Left lobe of liver (tissue), 2 donors: ENCODE data around the gene SERPINA1. TPM values are rescaled to one million over a fixed set of nuclear protein-coding genes. Genes with fewer than 3 reads are reported as not detected.
"Not testable (repeated sequence)": the region's sequence is repeated elsewhere in the genome, so short reads cannot be mapped to it uniquely, and the experiment has no call there.

Experiments used
- ATAC-seq: fragments of 200-7000 bp; cut with Tn5 transposase; one replicate; pipeline ENCODE4 v1.9.1; 2020; ENCODE audit warnings: mild to moderate bottlenecking, moderate library complexity
- DNase-seq: peaks from one replicate; pipeline ENCODE4 v3.0.0-alpha.2; 2020; ENCODE audit warnings: low spot score
- total RNA-seq: library from RNA; stranded (reverse); gene quantifications from one replicate; pipeline ENCODE4 v1.2.1, GENCODE V29; 2021
- donor health status: DM: no; HTN: no; CAD: no; lungs with moderate emphysema.
- donor health status: DM: no; HTN: yes; CAD: no.

The SERPINA1 gene
- 17,840 TPM for total RNA-seq

DNA sequence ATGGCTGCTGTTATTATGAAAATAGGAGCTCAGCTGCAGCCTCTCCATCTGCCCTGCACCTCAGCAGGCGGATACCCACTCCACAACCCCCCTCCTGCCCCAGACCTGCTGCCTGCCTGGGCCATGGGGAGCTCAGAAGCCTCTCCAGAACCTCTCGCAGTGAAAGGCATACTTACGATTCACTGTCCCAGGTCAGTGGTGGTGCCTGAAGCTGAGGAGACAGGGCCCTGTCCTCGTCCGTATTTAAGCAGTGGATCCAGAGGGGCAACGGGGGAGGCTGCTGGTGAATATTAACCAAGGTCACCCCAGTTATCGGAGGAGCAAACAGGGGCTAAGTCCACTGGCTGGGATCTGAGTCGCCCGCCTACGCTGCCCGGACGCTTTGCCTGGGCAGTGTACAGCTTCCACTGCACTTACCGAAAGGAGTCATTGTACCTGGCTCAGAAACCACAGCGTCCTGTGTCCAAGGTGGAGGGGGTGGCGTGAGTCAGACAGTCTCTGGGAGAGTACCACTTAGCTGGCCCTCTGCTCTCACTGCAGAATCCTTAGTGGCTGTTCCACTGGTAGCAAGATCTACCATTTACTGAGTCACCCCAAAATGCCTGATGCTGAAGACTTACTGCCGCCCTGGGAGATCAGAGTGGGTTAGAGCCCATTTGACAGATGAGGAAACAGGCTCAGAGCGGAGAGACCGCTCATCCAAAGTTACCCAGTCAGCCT lies at the start of gene SERPINA1:
Gene SERPINA1, minus strand, starts transcription at position 219 of the 720 bp plus-strand sequence. CDS start 5,365 bp downstream, outside the sequence.
- DNase-seq: peak; percentile 97
- ATAC-seq: peak; percentile 60

DNA sequence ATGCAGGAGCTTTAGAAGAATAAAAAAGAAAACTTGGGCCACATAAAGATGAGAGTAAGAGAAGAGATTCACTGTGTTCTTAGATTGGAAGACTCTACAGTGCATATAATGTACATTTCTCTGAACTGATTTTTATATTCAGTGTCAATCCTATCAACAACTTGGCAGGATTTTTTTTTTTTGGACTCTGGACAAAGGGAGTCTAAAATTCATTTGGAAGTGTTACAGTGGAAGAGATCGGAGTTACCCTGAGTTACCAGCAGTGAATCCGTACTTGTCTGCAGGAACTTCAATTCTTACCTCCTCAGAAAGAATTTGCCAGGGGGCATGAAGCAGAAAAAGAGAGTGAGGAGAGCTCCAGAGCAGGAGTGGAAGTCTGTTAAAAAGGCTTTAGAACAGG lies 40.2 kb upstream of the SERPINA1 start:
- DNase-seq: no peak
- ATAC-seq: peak; percentile 69

DNA sequence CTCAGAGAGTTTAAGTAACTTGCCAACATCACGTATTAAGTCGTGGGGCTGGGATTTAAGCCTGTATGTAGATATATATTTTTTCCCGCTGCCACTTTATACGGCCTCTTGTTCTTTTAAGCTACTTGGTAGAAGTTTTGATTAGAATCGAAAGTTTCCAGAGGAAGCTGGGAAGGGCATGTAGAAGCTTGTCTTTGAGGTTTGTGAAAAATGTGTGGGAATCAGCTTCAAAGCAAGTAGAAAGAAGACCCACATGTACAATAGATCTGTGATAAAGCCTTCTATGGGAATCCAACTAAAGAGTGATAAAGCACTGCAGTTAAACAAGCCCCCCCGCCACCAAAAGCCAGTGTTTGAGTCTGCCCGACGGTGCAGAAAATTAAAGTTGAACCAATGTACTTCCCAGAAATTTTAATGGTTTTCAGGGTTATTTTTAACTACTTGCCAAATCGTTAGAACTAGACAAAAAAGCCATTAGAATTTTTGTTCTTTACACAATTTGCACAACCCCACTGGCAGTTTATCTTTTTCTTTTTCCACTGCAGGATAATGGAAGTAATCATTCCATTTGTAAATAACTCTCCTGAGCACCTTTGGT lies 38.7 kb upstream of the SERPINA1 start:
- no peak for DNase-seq
- ATAC-seq: no peak

DNA sequence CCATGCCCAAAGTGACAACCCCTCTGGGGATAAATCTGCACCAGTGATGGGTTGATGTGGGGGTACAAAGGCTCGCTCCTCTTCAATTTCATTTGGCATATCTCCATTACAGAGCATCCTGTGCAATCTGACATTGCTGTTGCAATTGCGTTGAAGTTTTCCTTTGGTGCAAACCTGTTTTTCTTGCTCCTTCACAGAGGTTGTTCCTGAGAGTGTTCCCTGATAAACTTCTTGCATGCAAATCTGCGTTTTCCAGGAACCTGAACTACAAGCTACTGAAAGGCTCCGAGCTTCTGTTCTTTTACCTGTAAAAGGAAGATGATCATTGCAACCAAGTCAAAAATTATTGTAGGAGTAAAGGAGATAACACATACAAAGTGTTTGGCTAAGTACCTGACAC lies 38.1 kb upstream of the SERPINA1 start:
- ATAC-seq (no peak), DNase-seq (no peak)

DNA sequence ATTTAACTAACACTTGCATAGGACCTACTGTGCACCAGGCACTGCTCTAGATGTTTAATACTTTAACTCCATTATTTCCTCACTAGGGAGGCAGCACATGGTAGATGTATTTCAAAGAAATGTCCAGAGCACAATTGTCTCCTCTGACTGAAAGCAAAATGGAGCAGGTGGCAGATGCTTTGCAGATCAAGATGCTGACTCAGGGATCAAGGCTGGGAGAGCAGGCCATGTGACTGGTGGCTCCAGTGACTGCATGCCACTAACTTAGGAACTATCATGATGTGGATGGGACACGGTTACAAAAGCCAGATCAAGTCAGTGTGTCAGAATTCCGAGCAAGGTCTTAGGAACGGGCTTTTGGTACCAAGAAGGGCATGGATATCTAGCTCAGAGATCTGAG lies 36.0 kb upstream of the SERPINA1 start:
- ATAC-seq: no peak
- no peak for DNase-seq

DNA sequence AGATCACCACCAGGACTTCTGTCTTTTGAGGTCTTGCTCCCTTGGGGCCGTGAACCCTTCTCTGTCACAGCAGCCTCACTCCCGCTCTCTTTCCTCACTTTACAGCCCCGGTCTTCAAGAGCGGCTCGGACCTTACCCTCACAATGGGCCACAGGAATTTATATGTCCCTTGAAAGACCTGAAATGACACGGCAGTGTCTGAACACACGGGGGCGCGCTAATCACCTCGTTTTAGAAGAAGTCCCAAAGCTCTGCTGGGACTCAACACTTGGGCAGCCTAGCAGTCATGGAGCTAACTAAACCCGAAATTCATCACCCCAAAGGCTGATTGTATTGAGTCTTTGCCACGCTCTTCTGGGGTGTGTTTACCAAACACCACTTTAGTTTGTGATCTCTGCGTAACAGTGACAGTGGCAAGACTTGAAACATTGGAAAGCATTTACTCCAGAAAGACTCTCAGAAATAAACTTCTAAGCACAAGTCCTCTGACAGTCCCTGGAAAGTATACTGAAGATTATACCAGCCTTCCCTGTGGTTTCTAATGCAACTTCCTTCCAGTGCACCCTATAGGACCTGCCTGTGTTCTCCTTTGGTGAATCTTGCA lies 35.2 kb upstream of the SERPINA1 start:
- DNase-seq (peak; percentile 82), ATAC-seq (peak; percentile 99)

DNA sequence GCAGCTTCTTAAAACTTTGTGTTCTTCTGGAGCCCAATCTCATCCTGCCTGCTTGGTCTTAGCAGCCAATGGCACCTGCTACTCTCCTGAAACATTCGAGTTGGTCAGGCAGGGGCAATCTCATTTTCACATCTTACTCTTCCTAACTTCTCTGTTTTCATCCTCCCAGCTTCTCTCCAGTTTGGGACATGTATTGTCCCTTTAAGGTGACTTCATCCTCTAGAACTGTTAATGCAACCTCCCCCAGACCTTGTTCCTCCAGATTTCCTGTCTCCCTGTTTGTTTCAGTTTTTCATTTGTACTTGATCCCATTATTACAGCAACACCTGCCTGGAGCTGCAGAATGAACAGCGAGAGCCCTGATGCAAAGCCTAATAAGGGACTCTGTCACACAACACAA lies 32.9 kb upstream of the SERPINA1 start:
- DNase-seq (no peak), ATAC-seq (no peak)

DNA sequence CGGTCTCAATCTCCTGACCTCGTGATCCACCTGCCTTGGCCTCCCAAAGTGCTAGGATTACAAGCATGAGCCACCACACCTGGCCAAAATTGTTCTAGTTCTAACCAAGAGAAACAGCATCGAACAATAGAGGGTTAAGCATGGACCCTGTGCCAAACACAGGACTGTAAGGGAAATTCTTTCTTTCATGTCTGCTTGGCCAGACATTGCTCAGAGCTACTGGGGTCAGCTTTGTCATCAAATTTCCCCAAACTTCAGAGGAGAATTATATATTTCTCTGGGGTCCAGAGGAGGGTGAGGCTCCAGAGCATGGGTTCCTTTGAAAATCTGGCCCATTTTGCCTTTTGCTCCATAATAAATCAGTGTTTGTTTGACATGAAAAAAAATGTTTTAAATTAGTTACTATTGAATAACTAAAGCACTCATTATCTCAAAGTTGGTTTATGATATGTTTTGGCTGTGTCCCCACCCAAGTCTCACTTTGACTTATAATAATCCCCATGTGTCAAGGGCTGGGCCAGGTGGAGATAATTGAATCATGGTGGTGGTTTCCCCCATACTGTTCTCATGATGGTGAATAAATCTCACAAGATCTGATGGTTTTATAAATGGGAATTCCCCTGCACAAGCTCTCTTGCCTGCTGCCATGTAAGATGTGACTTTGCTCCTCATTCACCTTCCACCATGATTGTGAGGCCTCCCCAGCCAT lies 29.2 kb upstream of the SERPINA1 start:
- DNase-seq, ATAC-seq: not testable (repeated sequence)

DNA sequence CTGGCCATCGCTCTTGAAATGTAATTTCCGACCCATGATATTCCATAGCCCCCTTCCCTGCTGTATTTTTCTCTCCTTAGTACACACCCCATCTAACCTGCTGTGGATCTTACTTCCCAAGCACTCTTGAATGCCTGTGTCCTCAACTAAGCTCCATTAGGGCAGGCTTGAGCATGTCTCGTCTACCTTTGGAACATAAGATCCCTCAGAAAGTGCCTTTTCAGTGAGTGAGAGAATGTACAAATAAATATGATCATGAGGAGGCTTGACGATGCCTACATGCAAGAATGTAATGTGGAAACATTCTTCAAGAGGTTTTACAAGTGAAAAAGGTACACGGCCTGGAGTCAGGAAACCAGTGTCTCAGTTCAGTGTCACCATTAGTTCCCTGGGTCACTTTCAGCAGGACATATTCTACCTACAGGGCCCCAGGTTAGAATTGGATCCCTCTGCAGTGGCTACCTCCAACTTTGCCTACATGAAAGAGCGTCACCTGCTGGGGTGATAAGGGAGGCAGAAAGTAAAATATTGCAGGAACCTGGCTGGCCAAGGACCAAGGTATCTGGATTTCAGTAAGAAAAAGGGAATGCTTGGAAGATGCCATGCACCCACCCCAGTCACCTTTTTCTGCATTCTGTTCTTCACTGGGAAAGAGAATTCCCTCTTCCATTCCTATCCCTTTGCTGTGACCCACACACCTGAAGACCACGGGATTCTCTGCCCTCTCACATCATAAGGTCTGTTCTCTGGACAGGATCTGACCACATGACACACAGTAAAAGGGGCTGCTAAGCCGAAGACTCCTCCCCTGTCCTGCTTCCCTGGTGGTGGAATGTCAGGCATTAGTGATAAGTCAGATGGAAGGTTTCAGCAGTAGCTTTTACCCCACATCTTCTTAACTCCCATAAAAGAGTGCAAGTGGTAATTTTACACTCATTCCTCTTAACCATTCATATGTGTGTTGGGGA lies 24.6 kb upstream of the SERPINA1 start:
- peak; percentile 74 for DNase-seq
- ATAC-seq: peak; percentile 90

DNA sequence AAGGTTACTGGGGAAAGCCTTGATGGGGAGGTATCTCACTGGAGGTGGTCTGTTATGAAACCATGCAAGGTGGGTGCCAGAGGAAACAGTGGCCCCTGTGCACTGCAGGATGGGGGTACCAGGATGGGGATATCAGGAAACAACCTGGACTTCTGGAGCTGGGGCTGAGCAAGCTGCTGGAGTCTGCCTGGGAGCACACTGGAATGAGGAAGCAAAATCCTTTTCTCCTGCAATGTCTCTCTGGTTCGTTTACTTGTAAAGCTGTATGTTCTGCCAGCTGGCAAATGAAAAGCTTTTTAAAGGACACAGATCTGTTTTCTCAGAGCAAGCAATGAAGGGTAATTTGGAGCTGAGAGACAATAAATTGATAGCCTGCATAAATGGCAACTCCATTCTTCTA lies 23.2 kb upstream of the SERPINA1 start:
- no peak for DNase-seq
- peak; percentile 76 for ATAC-seq

DNA sequence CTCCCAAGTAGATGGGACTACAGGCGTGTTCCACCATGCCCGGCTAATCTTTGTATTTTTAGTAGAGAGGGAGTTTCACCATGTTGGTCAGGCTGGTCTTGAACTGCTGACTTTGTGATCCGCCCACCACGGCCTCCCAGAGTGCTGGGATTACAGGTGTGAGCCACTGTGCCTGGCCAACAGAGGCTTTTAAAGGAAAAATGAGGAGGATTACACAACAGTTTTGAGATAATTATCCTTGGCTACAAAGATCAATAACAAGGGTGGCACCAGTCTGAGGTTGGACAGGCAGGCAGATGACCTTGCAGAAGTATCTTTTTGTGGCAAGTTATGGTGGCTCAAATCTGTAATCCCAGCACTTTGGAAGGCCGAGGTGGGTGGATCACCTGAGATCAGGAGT lies 21.0 kb upstream of the SERPINA1 start:
- DNase-seq: not testable (repeated sequence)
- ATAC-seq: peak; percentile 10

DNA sequence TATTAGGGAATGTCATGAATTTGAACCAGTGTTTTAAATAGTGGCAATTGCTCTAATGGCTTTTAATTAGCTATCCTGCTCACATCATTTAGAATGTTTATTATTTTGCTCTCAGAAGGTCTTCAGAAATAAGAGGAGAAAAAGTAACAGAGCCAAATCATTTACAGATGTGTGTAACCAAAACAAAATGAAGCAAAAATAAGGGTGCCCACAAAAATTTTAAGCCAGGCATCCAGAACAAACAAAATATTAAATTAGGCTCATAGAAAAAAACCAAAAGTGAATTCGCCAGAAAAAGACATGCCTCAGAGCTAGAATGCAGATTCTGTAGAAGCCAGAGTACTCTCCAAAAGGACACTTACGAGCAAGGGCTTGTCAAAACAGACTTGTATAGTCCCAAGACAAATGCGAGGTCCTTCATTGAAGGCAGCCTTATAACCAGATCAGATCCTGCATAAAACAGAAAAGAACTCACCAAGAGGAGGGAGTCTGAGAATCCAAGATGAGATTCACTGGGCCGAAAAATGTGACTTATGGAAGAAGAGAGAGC lies 20.2 kb upstream of the SERPINA1 start:
- no peak for ATAC-seq
- DNase-seq: no peak

DNA sequence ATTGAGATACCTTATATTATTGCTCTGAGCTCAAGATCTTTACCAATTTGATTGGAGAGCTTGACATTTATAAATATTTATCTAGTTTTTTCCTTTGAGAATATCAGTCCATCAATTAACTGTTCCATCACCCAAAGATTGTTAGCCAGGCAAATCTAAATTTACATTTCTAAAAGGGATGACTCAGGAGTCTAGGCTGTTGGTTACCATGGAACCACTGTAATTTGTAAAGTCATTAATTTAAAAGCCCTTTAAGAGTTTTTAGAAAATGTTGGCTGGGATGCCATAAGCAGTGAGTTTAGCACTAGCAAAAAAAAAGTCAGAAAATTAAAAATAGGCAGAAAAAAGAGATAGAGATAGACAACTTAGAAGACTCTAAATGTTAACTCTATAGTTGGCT lies 19.5 kb upstream of the SERPINA1 start:
- ATAC-seq (no peak), DNase-seq (no peak)

DNA sequence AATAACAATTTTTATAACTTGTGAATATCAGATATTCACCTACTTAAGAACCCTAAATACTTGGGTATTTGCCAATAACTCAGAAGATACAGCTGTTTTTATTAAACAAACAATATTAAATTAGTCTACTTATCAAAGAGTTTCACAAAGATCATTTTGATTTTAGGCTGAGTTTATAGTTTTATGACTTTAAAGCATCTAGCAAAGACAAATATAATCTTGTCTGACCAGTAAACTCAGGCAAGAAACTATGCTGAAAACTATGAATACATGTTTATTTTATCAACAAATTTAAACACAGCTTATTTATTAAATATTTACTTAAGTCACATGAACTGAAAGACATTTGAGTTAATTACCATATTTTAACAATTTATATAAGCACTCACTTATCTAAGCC lies 18.5 kb upstream of the SERPINA1 start:
- no peak for ATAC-seq
- no peak for DNase-seq

DNA sequence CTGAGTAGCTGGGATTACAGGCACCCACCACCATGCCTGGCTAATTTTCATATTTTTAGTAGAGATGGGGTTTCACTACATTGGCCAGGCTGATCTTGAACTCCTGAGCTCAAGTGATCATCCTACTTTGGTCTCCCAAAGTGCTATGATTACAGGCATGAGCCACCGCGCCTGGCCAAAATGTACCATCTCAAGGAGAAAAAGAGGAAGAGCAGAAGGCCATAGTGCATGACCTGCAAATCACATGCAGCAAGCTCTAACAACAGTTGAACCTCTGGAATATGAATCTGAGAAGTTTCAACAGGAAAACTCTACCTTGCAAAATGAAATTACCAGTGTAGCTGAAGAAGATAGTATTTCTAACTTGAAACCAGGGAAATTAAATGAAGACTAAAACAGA lies 17.1 kb upstream of the SERPINA1 start:
- ATAC-seq: peak; percentile 27
- no peak for DNase-seq

DNA sequence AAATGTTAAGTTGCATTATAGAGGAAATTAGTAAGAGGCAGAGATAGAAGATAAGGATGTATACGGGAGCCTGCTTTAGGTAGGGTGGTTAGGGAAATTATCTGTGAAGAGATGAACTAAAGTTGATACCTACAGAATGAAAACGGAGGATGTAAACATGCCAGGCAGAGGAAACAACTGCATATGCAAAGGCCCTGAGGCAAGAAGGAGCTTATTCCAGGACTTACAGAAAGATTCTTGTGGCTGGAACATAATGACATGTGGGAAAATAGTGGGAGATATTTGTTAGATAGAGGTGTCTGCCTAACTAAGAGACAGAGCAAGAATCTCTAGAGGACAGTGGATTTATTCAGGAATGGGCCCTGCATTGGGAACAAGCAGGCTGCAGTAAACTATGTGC lies 16.2 kb upstream of the SERPINA1 start:
- no peak for ATAC-seq
- DNase-seq: no peak

DNA sequence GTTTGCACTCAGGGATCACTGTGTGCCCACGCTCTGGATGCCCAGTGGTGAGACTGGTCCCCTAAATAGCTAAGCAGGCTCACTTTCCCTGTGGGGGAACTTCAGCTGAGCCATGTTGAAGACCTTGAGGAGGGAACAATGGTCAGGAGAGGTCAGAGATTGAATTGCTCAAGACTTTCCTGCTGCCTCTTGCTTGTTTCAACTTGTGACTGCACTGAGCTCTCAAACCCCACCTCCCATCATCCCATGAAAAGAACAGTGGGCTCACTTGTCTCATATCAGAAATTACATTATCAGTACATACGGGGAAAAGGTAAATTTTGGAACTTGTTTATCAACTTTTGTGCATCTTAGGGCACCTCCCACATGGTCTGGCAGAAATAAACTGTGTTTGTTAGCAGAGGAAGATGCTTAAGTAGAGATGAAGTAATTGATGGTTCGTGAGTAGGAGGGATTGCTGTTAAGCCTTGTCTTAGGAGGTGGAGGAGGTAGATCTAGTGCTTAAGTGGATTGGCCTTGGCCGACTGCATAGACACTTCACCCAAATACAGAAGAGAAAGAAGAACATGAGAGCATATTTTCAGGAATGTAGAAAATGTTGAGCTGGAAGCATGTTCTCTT lies 15.0 kb upstream of the SERPINA1 start:
- ATAC-seq: peak; percentile 30

DNA sequence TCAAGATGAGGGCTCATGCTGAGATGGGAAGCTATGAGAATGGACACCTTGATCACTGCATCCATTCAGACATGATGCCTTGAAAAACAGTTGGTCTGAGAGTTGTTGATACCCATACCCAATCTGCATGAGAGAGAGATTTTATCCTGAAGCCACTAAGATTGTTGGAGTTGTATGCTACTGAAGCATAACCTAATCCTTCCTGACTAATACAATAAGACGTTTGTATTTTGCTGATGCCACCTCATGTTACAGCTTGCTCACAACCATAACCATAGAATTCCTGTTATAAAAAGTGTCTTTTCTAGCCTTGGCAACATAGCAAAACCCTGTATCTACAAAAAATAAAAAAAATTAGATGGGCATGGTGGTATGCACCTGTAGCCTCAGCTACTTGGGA lies 12.7 kb upstream of the SERPINA1 start:
- no peak for DNase-seq
- no peak for ATAC-seq

More for the DNA sequence above, 15.0 kb upstream of the SERPINA1 start:
- no peak for DNase-seq

DNA sequence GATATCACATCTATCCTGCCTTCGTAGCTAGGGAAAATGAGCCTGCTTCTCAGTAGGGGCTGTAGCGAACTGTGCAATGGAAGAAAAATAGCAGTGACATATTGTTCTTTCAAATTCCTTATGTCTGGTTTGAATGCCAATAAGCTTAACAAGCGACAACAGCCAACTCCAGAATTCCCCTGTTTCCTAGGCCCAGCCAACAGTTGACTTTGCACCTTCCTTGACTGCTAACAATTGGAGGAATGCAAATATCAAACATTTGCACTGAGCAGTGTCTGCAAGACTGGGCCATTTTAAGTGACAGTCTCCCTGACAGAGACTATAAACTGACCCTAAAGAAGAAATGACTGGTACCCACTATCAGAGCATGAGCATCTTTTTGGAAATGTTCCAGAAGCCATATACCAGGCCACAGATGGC lies 12.0 kb upstream of the SERPINA1 start:
- DNase-seq: no peak
- ATAC-seq: no peak

DNA sequence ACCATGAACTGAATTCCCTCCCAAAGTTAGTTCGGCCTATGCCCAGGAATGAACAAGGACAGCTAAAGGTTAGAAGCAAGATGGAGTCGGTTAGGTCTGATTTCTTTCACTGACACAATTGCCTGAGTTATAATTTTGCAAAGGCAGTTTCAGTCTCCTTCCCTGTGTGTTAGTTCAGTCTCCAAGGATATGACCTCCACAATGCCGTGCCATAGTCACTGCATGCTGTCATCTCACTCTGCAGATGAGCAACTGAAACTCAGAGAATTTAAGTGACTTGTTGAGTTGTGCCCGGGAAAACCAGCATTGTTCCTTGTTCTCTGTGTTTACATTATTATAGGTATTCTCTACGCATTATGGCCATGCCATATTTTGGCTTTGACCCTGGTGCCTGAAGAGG lies 10.1 kb upstream of the SERPINA1 start:
- ATAC-seq (no peak), DNase-seq (no peak)
